Breast epithelium (tissue), 3 donors: ENCODE measurements around the gene CDH4.

ENCODE experiments used
- POLR2A ChIP-seq: fragments of 450-650 bp; IDR thresholded peaks from one replicate; pipeline ENCODE4 v1.6.1; 2016; ENCODE audit warnings: antibody characterized with exemption, mild to moderate bottlenecking, moderate library complexity
- POLR2AphosphoS5 ChIP-seq, 3 donors: sonication (generic); formaldehyde crosslinking; IDR thresholded peaks; one replicate each; pipeline ENCODE4 v1.6.1; 2017; ENCODE audit warnings: antibody characterized with exemption in 3 of 3
- TF ChIP-seq, protein P1 (sequence below), 3 donors: fragments of 450-650 bp; IDR thresholded peaks; one replicate each; pipeline ENCODE4 v1.5.1; 2016 to 2017; ENCODE audit warnings: antibody characterized with exemption in 3 of 3, mild to moderate bottlenecking in 3 of 3, moderate library complexity in 3 of 3

DNA sequence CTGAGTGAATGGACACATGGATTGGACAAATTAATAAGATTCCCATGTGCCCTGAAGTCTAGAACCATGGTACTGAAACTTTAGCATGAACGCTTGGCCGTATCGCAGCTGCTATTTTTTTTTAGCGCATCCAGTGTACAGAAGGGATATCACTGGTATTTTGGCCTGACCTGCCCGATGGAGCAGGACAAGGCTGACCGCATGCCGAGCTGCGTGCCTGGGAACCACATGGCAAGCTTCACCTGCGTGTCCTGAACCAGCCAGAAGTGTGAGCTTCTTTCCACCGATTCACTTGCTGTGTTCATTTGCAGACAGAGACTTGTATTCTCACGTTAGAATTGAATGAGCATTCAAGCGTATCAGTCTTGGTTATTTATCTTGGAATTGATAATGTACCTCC lies 145.7 kb downstream of the CDH4 start:
- TF ChIP-seq POLR2A, result no peak
- TF ChIP-seq, protein P1, sequence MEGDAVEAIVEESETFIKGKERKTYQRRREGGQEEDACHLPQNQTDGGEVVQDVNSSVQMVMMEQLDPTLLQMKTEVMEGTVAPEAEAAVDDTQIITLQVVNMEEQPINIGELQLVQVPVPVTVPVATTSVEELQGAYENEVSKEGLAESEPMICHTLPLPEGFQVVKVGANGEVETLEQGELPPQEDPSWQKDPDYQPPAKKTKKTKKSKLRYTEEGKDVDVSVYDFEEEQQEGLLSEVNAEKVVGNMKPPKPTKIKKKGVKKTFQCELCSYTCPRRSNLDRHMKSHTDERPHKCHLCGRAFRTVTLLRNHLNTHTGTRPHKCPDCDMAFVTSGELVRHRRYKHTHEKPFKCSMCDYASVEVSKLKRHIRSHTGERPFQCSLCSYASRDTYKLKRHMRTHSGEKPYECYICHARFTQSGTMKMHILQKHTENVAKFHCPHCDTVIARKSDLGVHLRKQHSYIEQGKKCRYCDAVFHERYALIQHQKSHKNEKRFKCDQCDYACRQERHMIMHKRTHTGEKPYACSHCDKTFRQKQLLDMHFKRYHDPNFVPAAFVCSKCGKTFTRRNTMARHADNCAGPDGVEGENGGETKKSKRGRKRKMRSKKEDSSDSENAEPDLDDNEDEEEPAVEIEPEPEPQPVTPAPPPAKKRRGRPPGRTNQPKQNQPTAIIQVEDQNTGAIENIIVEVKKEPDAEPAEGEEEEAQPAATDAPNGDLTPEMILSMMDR (IDR thresholded peaks at IDR 0.05), result no peak
- TF ChIP-seq POLR2AphosphoS5 (IDR thresholded peaks at IDR 0.05), result no peak
